Heart right ventricle (tissue), 16 donors: ENCODE results near the gene TTLL11. TPM values are rescaled to one million over a fixed set of nuclear protein-coding genes. Genes with fewer than 3 reads are reported as not detected.

ENCODE experiments used
- ATAC-seq, 8 donors: fragments of 200-7000 bp; cut with Tn5 transposase; one replicate each; pipeline ENCODE4 v1.9.1; 2020; ENCODE audit warnings: mild to moderate bottlenecking in 8 of 8, moderate library complexity in 8 of 8, moderate number of reproducible peaks in 1 of 8
- DNase-seq, 2 donors: peaks; one replicate each; pipeline ENCODE4 v3.0.0-alpha.2; 2020
- H3K27ac ChIP-seq, 10 donors: fragments of 200-600 bp; sonication (generic) in 2 of 10; one replicate each; pipeline versions ENCODE4 v1.5.0 to v1.8.0; 2020 to 2022; ENCODE audit warnings: mild to moderate bottlenecking in 3 of 10
- H3K27me3 ChIP-seq, 7 donors: fragments of 200-600 bp; one replicate each; pipeline ENCODE4 v1.8.0; 2021 to 2022; ENCODE audit warnings: mild to moderate bottlenecking in 2 of 7
- H3K36me3 ChIP-seq, 9 donors: fragments of 200-600 bp; sonication (generic) in 1 of 9; one replicate each; pipeline versions ENCODE4 v1.5.0 to v1.8.0; 2020 to 2022; ENCODE audit warnings: mild to moderate bottlenecking in 2 of 9
- H3K4me1 ChIP-seq, 9 donors: fragments of 200-600 bp; sonication (generic) in 1 of 9; one replicate each; pipeline versions ENCODE4 v1.5.0 to v1.8.0; 2020 to 2022; ENCODE audit warnings: mild to moderate bottlenecking in 4 of 9
- H3K4me3 ChIP-seq, 10 donors: fragments of 200-600 bp; sonication (generic) in 2 of 10; one replicate each; pipeline versions ENCODE4 v1.5.0 to v1.8.0; 2020 to 2022; ENCODE audit warnings: mild to moderate bottlenecking in 7 of 10, moderate library complexity in 2 of 10
- H3K9me3 ChIP-seq, 11 donors: fragments of 200-600 bp in 10 of 11; sonication (generic) in 2 of 11; one replicate each; pipeline versions ENCODE4 v1.5.0 to v1.8.0; 2013 to 2022; ENCODE audit warnings: mild to moderate bottlenecking in 2 of 11, control low read depth in 1 of 11, moderate library complexity in 1 of 11
- CTCF ChIP-seq, 9 donors: fragments of 200-600 bp; sonication (generic) in 2 of 9; IDR thresholded peaks; one replicate each; pipeline versions ENCODE4 v1.5.0 to v1.8.0; 2021 to 2022; ENCODE audit warnings: antibody characterized with exemption in 9 of 9, mild to moderate bottlenecking in 5 of 9, moderate library complexity in 1 of 9
- WGBS, 2 donors: extraction: QIAGEN DNeasy Blood & Tissue Kit; methylation state at CpG; one replicate each; pipeline ENCODE4 v1.1.7; 2013; ENCODE audit warnings: inconsistent platforms in 1 of 2; 5-methylcytosine and 5-hydroxymethylcytosine counted together
- intact Hi-C, 10 donors: fragments of 100-400 bp; cut with DNase I; formaldehyde crosslinking; loops; one replicate each; pipeline versions ENCODE4 v1.11.1 to v1.14.2; 2022
- polyA plus RNA-seq, 2 donors: library from polyadenylated mRNA; stranded (reverse); fragments of 200-250 nt; gene quantifications; one replicate each; pipeline ENCODE4 v1.2.3, GENCODE V29; 2013
- total RNA-seq, 10 donors: library from RNA; stranded (reverse); fragmentation: NEBNext Ultra II Directional in 3 of 10; extraction: Animal tissue kit (Norgen Biotek cat#: 25700) in 3 of 10; gene quantifications; one replicate each; pipeline versions ENCODE4 v1.2.1 to v1.2.4, GENCODE V29; 2021 to 2023
- donor health status: Arrhythmogenic right ventricular cardiomyopathy.
- donor health status: ischemic (EF 13 %, LVEDD 7.1; RV severe dilation, severe dysfunction).
- donor health status: healthy with polysubstance abuse.
- donor health status: DM: no; HTN: yes; CAD: no.
- donor health status: DM: no; HTN: no; CAD: no.
- donor health status: ischemic (EF 25% LVEDD 6.9; RV normal size, moderate dysfunction).
- donor health status: ischemic (EF 25% LVEDD 5.7; RV mildly dilated, moderate dysfunction).
- donor health status: healthy.
- donor health status: DM: yes; HTN: yes; CAD: no.
- donor health status: Ischemic cardiomyopathy.
- donor health status: ischemic (EF 35%, LVEDD 5.7; RV mildly dilated, moderate dysfunction).
- donor health status: nonischemic (EF 11% LVEDD 7.7; RV severe dilation, severe dysfunction).
- donor health status: DM: yes; HTN: yes; CAD: no.
- donor health status: PGD.
- donor health status: ischemic (EF 29% LVEDD 5.4; RV normal size, mild dysfunction).
- donor health status: nonischemic (EF 23%, LVEDD 6.1; RV moderate dilation, normal function).

TTLL11 gene
- total and polyA plus RNA-seq, 12 donors = 2.6 to 8.7 (median 5.8) TPM

GRCh38 chr9:121900163-121900562 lies 192.9 kb downstream of the TTLL11 start:
- no peak for TF ChIP-seq CTCF (IDR thresholded peaks at IDR 0.05)
- Histone ChIP-seq H3K9me3 (peaks cover 0 to 7% (median 0%) of the 10 kb centered on the region in 11 donors), H3K36me3 (no peaks in the 10 kb centered on the region), H3K4me3 (no peak overlapping the region), H3K27me3 (no peaks in the 10 kb centered on the region), H3K4me1 (peaks cover 0 to 28% (median 7%) of the 10 kb centered on the region in 9 donors), H3K27ac (no peak overlapping the region)
- DNase-seq (no peak), ATAC-seq (no peak)
- WGBS, 2 donors = 88 to 91% methylated on average over 5 of the region's 5 CpGs
- intact Hi-C loops = no loop called here

DNA sequence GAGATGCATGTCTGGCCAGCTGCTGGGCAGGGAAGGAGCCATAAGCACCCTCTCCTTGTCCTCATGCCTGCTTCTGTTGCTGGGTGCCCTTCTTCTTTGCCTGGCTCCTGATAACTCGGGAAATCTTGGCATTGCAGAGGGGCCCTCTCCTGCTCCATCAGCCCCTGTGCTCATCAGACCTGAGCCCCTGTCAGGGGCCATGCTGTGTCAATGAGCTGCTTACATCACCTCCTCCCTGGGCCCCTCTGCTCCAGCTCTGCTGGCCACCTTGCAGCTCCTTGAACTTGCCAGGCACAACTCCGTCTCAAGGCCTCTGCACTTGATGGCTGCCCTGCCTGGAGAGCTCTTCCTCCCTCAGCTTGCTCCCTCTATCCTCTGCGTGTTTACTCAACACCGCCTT lies 194.3 kb downstream of the TTLL11 start:
- WGBS, 2 donors = 96 to 100% methylated on average over 4 of the region's 4 CpGs
- intact Hi-C loops = loop anchor here in 1 of 10 donors (10.0 kb wide), 1 partner anchor 56 kb away; no protein-coding TSS in a partner anchor
- peaks cover 0 to 7% (median 0%) of the 10 kb centered on the region in 11 donors for H3K9me3 ChIP-seq

GRCh38 chr9:121897140-121897539 lies 196.0 kb downstream of the TTLL11 start:
- no peak overlapping the region for H3K27ac ChIP-seq
- no peaks in the 10 kb centered on the region for H3K36me3 ChIP-seq
- WGBS, 2 donors = 96 to 99% methylated on average over 10 of the region's 10 CpGs
- DNase-seq = no peak
- peaks cover 0 to 7% (median 0%) of the 10 kb centered on the region in 11 donors for H3K9me3 ChIP-seq
- H3K4me1 ChIP-seq = peaks cover 0 to 21% (median 7%) of the 10 kb centered on the region in 9 donors
- no peak for TF ChIP-seq CTCF (IDR thresholded peaks at IDR 0.05)
- no peak overlapping the region for H3K4me3 ChIP-seq
- no peak for ATAC-seq
- H3K27me3 ChIP-seq = no peaks in the 10 kb centered on the region
- intact Hi-C loops = loop anchor here in 1 of 10 donors (10.0 kb wide), 1 partner anchor 58 kb away; no protein-coding TSS in a partner anchor

More for the DNA sequence above, 194.3 kb downstream of the TTLL11 start:
- H3K27me3 ChIP-seq = no peaks in the 10 kb centered on the region
- H3K4me3 ChIP-seq = no peak overlapping the region
- H3K36me3 ChIP-seq = no peaks in the 10 kb centered on the region
- peak in 1 of 8 donors; percentile 33 for ATAC-seq
- no peak for TF ChIP-seq CTCF (IDR thresholded peaks at IDR 0.05)
- peaks cover 0 to 28% (median 7%) of the 10 kb centered on the region in 9 donors for H3K4me1 ChIP-seq
- H3K27ac ChIP-seq = no peak overlapping the region
- no peak for DNase-seq

DNA sequence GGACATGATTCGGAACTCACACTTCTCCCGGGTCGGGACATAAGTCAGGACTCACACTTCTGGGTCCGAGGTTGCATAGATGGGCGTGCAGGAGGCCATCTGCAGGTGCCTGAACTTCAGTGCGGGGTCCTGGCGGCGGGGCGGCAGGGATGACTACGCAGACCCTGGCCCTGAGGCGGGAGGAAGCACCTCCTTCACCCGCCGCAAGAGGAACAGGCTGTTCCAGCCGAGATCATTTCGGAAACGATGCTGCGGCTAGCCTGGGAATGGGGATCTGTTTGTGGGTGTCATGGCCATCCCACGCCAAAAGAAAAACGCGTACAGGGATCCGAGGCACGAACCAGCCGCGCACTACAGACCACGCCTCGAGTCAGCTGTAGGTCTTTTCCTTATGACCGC lies 196.6 kb downstream of the TTLL11 start:
- no peak for TF ChIP-seq CTCF (IDR thresholded peaks at IDR 0.05)
- 90 to 95% methylated on average over 27 of the region's 27 CpGs for WGBS, 2 donors
- peaks cover 0 to 15% (median 6%) of the 10 kb centered on the region in 9 donors for H3K4me1 ChIP-seq
- H3K9me3 ChIP-seq = peaks cover 0 to 7% (median 0%) of the 10 kb centered on the region in 11 donors
- intact Hi-C loops = loop anchor here in 1 of 10 donors (10.0 kb wide), 1 partner anchor 58 kb away; no protein-coding TSS in a partner anchor
- H3K4me3 ChIP-seq = no peak overlapping the region
- no peaks in the 10 kb centered on the region for H3K27me3 ChIP-seq
- H3K36me3 ChIP-seq = no peaks in the 10 kb centered on the region
- H3K27ac ChIP-seq = no peak overlapping the region
- DNase-seq = no peak
- peak in 1 of 8 donors; percentile 14 for ATAC-seq
